Measurements from ENCODE around the gene KCNJ8.
"Not testable (repeated sequence)": the region's sequence is repeated elsewhere in the genome, so short reads cannot be mapped to it uniquely, and the experiment has no call there.

Gene KCNJ8

GRCh38 chr12:21800011-21800410 lies 25.5 kb upstream of the KCNJ8 start:
- DNase-seq (ENCODE audit: insufficient read length, low spot score) (no peak), FAIRE-seq (no peak)
- TF ChIP-seq CTCF (IDR thresholded peaks at IDR 0.05; ENCODE audit: insufficient read depth, missing control alignments) = no peak

- DNase-seq (ENCODE audit: insufficient read length, low spot score) (no peak), FAIRE-seq (no peak)
- TF ChIP-seq CTCF (IDR thresholded peaks at IDR 0.05; ENCODE audit: insufficient read depth, missing control alignments) = no peak
Observed at GRCh38 chr12:21797539-21797938, 23.0 kb upstream of the KCNJ8 start.

- DNase-seq (ENCODE audit: insufficient read length, low spot score) = no peak
- FAIRE-seq = no peak
- no peak for TF ChIP-seq CTCF (IDR thresholded peaks at IDR 0.05; ENCODE audit: insufficient read depth, missing control alignments)
Observed at GRCh38 chr12:21795648-21796328, 21.3 kb upstream of the KCNJ8 start.

GRCh38 chr12:21794807-21795595 lies 20.5 kb upstream of the KCNJ8 start:
- DNase-seq (ENCODE audit: insufficient read length, low spot score); FAIRE-seq: not testable (repeated sequence)

- not testable (repeated sequence) for FAIRE-seq; DNase-seq (ENCODE audit: insufficient read length, low spot score)
Observed at GRCh38 chr12:21789687-21790086, 15.2 kb upstream of the KCNJ8 start.

- FAIRE-seq (no peak), DNase-seq (ENCODE audit: insufficient read length, low spot score) (no peak)
- TF ChIP-seq CTCF (IDR thresholded peaks at IDR 0.05; ENCODE audit: insufficient read depth, missing control alignments) = no peak
Observed at GRCh38 chr12:21788089-21788983, 13.8 kb upstream of the KCNJ8 start.

GRCh38 chr12:21786041-21786531 lies 11.6 kb upstream of the KCNJ8 start:
- no peak for DNase-seq (ENCODE audit: insufficient read length, low spot score)
- no peak for TF ChIP-seq CTCF (IDR thresholded peaks at IDR 0.05; ENCODE audit: insufficient read depth, missing control alignments)
- FAIRE-seq = no peak

- not testable (repeated sequence) for DNase-seq (ENCODE audit: insufficient read length, low spot score); FAIRE-seq
Observed at GRCh38 chr12:21782723-21783122, 8.2 kb upstream of the KCNJ8 start.
